ENCODE data around the gene GALNT14. TPM values are rescaled to one million over a fixed set of nuclear protein-coding genes. Genes with fewer than 3 reads are reported as not detected.

GALNT14 gene
- total RNA-seq, 1 donor from 2014 or later: 6.4 TPM

DNA sequence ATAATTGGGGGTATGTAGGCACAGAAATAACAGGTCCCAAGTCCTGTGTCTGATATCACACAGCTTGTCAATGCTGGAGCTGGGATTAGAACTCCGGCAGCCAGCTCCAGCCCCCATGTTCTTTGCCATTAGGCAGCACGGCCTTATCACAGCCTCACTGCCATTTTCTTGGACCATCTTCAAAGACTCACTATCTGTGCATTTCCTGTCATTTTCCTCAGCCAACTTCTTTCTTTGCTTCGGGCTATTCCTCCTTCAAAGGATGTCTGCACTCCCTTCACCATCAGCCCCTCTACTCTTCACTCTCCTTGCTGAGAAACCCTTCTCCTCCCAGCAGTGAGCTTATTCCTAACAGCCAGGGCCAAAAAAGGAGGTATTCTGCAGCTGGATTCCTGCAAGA lies 139.6 kb downstream of the GALNT14 start:
- H3K4me3 ChIP-seq: no peak overlapping the region
- no peak overlapping the region for H3K27ac Mint-ChIP-seq
- no peak overlapping the region for H3K9ac ChIP-seq
- H3K4me1 Mint-ChIP-seq: peaks cover 2% of the 10 kb centered on the region
- no peak overlapping the region for H2AFZ ChIP-seq (replicated peaks)
- no peaks in the 10 kb centered on the region for H3K36me3 Mint-ChIP-seq
- H4K20me1 ChIP-seq (ENCODE audit: low read depth): no peaks in the 10 kb centered on the region
- H3K27ac ChIP-seq: no peak overlapping the region
- H3F3A ChIP-seq (ENCODE audit: low read depth): no peaks in the 10 kb centered on the region
- no peaks in the 10 kb centered on the region for H3K27me3 ChIP-seq
- no peak overlapping the region for H3K4me2 ChIP-seq
- H3K79me2 ChIP-seq (ENCODE audit: low read depth): no peaks in the 10 kb centered on the region
- peaks cover 7% of the 10 kb centered on the region for H3K4me1 ChIP-seq
- no peaks in the 10 kb centered on the region for H3K36me3 ChIP-seq
- H3K27me3 Mint-ChIP-seq (ENCODE audit: insufficient read depth, low read depth): no peaks in the 10 kb centered on the region
- no peaks in the 10 kb centered on the region for H3K9me3 Mint-ChIP-seq
- no peak for TF ChIP-seq EZH2phosphoT487 (IDR thresholded peaks at IDR 0.05)
- no peak for TF ChIP-seq EZH2 (IDR thresholded peaks at IDR 0.05)
- no peak for TF ChIP-seq CTCF (IDR thresholded peaks at IDR 0.05)
- no peak for DNase-seq (ENCODE audit: low spot score)
- H3K9me3 ChIP-seq (ENCODE audit: low read depth): no peaks in the 10 kb centered on the region
- H3K4me3 Mint-ChIP-seq: no peak overlapping the region

GRCh38 chr2:30997979-30998378 lies 140.3 kb downstream of the GALNT14 start:
- Histone ChIP-seq H3K9ac (no peak overlapping the region), H4K20me1 (ENCODE audit: low read depth) (no peaks in the 10 kb centered on the region), H3K9me3 (ENCODE audit: low read depth) (no peaks in the 10 kb centered on the region), H3K27ac (no peak overlapping the region), H3K4me1 (peaks cover 7% of the 10 kb centered on the region), H2AFZ (replicated peaks) (no peak overlapping the region), H3K27me3 (no peaks in the 10 kb centered on the region), H3K79me2 (ENCODE audit: low read depth) (no peaks in the 10 kb centered on the region), H3K4me2 (no peak overlapping the region), H3K36me3 (no peaks in the 10 kb centered on the region), H3K4me3 (no peak overlapping the region), H3F3A (ENCODE audit: low read depth) (no peaks in the 10 kb centered on the region)
- Mint-ChIP-seq H3K27me3 (ENCODE audit: insufficient read depth, low read depth) (no peaks in the 10 kb centered on the region), H3K27ac (no peak overlapping the region), H3K36me3 (no peaks in the 10 kb centered on the region), H3K4me1 (peaks cover 2% of the 10 kb centered on the region), H3K9me3 (no peaks in the 10 kb centered on the region), H3K4me3 (no peak overlapping the region)
- TF ChIP-seq CTCF (IDR thresholded peaks at IDR 0.05) (no peak), EZH2phosphoT487 (IDR thresholded peaks at IDR 0.05) (no peak)
- DNase-seq (ENCODE audit: low spot score): no peak

GRCh38 chr2:30994227-30995056 lies 143.8 kb downstream of the GALNT14 start:
- Histone ChIP-seq H3K79me2 (ENCODE audit: low read depth) (no peaks in the 10 kb centered on the region), H3K27me3 (no peaks in the 10 kb centered on the region), H3K9ac (no peak overlapping the region), H3K36me3 (no peaks in the 10 kb centered on the region), H2AFZ (replicated peaks) (no peak overlapping the region), H3K4me2 (no peak overlapping the region), H3F3A (ENCODE audit: low read depth) (peaks cover 3% of the 10 kb centered on the region), H3K4me3 (no peak overlapping the region), H3K9me3 (ENCODE audit: low read depth) (no peaks in the 10 kb centered on the region), H3K27ac (no peak overlapping the region), H3K4me1 (peaks cover 17% of the 10 kb centered on the region), H4K20me1 (ENCODE audit: low read depth) (no peaks in the 10 kb centered on the region)
- Mint-ChIP-seq H3K9me3 (no peaks in the 10 kb centered on the region), H3K4me3 (no peak overlapping the region), H3K27me3 (ENCODE audit: insufficient read depth, low read depth) (peaks cover 3% of the 10 kb centered on the region), H3K4me1 (peaks cover 7% of the 10 kb centered on the region), H3K36me3 (no peaks in the 10 kb centered on the region), H3K27ac (no peak overlapping the region)
- TF ChIP-seq CTCF (IDR thresholded peaks at IDR 0.05) (no peak), EZH2 (IDR thresholded peaks at IDR 0.05) (no peak), EZH2phosphoT487 (IDR thresholded peaks at IDR 0.05) (no peak)
- no peak for DNase-seq (ENCODE audit: low spot score)
